Stimulated activated CD4-positive, alpha-beta T cell treated with anti-CD3 and anti-CD28 coated beads, Interleukin-4, amount 100 ng/mL, for 48 hours (primary cell): Measurements from ENCODE around the gene TRIM47.
"Not testable (repeated sequence)": the region's sequence is repeated elsewhere in the genome, so short reads cannot be mapped to it uniquely, and the experiment has no call there.

Experiments used
- DNase-seq, 2 donors: peaks; one replicate each; pipeline ENCODE4 v3.0.0-alpha.2; 2020; ENCODE audit warnings: low read depth in 2 of 2

TRIM47 gene

GRCh38 chr17:75869282-75870141 lies 8.9 kb downstream of the TRIM47 start:
- no peak for DNase-seq

DNA sequence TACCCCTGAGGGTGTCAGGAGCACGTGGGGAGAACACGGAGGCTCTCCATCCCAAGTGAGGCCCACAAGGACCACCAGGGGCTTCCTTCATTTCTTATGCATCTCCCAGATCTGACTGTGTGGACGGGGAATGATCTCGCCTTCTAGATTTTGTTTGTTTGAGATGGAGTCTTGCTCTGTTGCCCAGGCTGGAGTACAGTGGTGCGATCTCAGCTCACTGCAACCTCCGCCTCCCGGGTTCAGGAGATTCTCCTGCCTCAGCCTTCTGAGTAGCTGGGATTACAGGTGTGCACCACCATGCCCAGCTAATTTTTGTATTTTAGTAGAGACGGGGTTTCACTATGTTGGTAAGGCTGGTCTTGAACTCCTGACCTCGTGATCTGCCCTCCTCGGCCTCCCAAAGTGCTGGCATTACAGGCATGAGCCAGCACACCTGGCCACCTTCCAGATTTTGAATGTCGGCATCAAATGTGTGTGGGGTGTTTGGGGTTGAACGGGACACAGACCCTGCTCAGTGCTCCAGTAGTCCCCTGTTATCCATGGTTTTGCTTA lies 9.6 kb downstream of the TRIM47 start:
- not testable (repeated sequence) for DNase-seq

- DNase-seq: not testable (repeated sequence)
These were observed 12.8 kb downstream of the TRIM47 start for GRCh38 chr17:75865404-75866188.

DNA sequence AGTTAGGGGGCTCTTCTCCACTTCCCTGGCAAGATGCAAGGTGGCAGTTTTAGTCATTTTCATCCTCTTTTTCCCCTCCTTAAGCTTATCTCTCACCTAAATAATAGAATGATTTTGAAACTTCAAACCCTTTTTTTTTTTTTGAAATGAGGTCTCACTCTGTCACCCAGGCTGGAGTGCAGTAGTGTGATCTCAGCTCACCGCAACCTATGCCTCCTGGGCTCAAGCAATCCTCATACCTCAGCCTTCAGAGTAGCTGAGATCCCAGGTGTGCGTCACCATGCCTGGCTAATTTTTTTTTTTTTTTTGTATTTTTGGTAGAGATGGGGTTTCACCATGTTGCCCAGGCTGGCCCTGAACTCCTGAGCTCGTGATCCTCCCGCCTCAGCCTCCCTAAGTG lies 13.5 kb downstream of the TRIM47 start:
- not testable (repeated sequence) for DNase-seq

GRCh38 chr17:75864448-75864871 lies 13.9 kb downstream of the TRIM47 start:
- peak in 1 of 2 donors; percentile 25 for DNase-seq

DNA sequence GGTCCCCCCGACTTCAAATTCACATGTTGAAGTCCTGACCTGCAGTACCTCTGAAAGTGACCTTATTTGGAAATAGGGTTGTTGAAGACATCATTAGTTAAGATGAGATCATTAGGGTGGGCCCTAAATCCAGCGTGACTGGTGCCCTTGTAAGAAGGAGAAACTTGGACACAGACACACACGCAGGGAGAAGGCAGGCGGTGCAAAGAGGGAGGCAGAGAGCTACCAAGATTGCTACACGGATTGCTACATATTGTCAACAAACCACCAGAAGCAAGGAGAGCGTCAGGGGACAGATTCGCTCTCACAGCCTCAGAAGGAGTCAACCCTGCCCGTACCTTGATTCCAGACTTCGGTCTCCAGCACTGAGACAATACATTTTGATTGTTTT lies 16.5 kb downstream of the TRIM47 start:
- no peak for DNase-seq

DNA sequence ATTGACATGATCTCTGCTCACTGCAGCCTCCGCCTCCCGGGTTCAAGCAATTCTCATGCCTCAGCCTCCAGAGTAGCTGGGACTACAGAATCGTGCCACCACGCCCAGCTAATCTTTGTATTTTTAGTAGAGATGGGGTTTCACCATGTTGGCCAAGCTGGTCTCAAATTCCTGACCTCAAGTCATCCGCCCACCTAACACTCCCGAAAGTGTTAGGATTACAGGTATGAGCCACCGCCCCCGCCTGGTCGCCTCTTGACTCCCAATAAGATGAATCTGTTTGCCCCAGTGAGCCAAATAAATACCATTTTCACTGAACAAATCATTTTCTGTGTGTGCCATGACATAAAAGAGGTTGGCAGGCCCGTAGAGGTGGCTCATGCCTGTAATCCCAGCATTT lies 19.0 kb downstream of the TRIM47 start:
- DNase-seq: not testable (repeated sequence)

- no peak for DNase-seq
These were observed 22.2 kb downstream of the TRIM47 start for GRCh38 chr17:75856062-75856756.

DNA sequence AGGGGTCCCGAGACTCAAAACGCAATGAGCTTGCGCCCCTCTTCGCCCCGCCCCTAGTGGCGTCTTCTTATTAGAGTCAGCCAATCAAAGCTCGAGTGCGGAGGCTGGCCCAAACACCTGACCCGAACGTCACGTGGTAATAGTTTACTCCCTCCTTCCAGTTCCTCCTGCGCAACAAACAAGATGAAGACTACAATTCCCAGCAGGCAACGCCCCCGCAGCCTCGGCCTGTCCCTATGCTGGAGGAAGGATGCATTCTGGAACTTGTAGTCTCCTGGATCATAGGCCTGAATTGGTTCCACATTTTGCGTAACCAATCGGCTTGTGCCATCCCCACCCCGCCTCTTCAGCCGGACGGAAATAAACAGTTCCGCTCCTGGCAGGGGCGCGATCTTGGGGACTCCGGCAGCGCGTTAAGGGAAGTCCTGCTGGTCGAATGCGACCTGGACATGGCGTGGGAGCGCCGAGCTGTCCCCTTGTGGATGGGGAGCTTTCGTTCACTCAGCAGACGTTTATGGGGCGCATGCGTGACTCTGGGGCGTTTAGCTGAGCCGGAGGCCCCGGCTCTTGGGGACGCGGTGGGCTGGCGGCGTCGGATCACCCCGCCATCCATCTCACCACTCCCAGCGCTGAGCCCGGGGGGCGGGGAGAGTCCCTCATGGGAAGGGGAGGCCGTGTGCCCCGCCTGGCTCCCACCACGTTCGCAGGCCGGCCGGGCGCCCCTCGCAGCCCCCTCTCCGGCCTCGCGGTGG lies 22.9 kb downstream of the TRIM47 start, which contains the start of gene WBP2:
TSS of gene WBP2 (minus strand) at position 26 of the 752 bp plus-strand sequence. CDS start 38 bp downstream, outside the sequence.
- peak; percentile 94 to 96 for DNase-seq

GRCh38 chr17:75854881-75855309 lies 23.5 kb downstream of the TRIM47 start:
- no peak for DNase-seq

- no peak for DNase-seq
These were observed 24.2 kb downstream of the TRIM47 start for GRCh38 chr17:75854101-75854748.

DNA sequence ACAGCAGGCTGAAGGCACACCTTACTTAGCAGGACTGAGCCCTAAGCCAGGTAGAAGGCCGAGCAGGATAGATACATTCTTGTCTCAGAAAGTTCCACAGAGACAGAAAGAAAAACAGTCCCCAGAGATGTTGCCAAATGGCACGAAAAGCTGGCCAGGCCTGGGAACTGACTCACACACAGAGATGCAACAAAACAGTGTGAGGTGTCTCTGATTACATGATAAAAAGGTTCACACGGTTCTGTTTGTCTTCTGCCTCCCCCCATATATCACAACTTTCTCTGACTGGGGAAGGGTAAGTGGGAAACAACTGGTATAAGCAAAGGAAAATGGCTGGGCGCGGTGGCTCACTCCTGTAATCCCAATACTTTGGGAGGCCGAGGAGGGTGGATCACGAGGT lies 24.9 kb downstream of the TRIM47 start:
- no peak for DNase-seq

DNA sequence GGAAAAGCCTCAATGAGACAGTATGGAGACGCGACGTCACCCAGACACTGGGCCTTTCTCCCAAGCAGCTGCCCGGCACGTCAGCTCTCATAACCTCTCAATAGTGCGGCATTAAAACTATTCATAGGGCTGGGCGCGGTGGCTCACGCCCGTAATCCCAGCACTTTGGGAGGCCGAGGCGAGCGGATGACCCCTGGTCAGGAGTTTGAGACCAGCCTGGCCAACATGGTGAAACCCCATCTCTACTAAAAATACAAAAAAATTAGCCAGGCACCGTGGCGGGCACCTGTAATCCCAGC lies 26.7 kb downstream of the TRIM47 start:
- not testable (repeated sequence) for DNase-seq

DNA sequence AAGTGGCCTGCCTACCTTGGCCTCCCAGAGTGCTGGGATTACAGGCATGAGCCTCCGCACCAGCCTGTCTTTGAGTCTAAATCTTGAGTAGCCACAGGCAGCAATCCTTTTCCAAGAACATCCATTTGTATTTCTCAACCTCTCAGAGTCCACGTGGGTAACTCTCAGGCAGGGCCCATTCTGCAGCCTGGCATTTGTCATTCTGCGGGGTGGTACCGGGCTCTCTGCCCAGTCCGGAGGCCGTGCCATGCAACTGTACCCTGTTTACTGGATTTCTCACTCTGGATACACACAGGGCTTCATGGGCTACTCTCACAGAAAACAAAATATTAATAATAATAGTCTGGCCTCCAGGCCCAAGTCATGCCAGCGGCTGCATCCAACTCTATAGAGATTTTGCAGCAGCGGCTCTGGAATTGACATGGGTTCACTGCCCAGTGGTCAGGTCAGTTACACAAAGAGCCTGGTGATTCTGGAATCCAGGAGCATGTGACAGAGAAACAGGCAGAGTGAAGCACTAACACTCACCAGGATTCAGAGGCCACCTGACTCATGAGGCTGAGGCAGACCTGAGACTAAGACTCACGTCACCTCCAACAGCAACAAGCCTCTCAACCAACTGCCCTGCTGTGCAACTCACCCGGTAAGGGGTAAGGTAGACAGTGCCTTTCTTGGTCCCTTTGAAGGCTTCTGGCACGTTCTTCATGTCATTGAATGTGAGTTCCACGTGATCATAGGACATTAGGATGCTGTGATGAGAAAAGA lies 27.3 kb downstream of the TRIM47 start:
- DNase-seq: no peak

DNA sequence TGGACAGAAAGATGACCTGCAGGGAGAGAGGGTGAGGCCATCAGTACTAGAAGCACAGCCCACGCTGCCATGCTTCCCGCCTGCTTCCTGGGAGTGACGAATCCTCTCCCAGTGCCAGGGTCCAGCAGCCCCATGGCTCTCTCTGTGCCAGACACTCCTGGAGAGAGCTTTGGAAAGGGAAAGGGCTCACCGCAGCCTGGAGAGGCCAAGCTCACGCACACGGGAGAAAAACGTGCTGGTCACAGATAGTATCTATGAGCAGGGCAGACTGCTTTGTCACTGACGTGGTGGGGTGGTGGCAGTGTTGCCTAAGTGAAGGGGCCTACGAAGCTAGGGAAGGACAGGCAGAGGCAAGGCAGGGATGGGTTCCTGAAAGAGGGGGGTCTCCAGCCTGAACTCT lies 28.7 kb downstream of the TRIM47 start:
- DNase-seq: no peak

DNA sequence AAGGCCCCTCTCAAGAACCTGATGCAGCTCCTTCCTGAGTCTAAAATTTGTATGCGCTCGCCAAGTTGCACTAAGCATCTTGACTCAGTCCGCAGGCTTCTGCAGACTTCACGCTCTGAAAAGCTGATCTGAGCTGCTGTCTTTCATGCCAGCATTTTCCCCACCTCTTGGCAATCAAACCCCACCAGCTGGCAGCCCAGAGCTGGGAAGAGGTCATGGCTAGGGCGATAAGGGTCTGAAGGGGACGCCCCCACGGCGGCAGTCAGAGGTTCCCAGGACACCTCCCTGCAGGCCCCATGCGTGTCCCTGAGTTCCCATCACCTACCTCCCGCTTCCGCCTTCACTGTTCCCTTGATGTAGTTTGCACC lies 29.1 kb downstream of the TRIM47 start:
- no peak for DNase-seq

DNA sequence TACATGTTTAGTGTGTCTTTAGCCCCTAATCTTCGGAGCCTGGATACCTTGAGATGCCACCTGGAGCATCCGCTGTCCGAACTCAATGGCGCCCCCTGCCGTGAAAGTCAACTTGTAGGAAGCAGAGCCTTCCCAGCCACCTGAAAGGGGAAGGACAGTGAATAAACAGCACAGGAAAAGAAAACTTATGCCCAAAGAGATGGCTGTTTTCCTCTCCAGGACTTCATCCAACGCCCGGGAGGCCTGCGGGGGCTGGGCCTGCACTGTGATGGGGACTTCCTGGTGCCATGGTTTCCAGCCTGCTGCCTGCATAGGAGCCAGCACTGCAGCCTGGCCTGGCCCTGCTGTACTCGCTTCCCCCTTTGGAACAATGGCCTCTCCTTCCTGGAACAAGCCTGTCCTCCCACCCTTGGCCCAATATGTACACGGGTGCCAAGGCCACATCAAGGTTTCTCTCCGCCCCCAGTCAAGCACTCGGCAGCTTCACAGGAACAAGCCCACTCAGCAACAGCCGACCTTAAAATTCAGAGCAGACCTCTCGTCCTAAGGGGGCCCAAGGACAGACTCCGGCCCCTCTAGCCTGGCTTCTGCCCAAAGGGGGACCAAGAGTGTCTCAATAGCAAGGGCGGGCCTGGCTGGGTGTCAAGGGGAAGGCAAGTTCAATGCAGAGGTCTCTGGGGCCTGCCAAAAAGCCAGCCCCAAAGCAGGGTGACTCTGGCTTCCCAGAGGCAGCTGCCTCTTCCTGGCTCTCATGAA lies 29.7 kb downstream of the TRIM47 start:
- peak; percentile 79 to 89 for DNase-seq

DNA sequence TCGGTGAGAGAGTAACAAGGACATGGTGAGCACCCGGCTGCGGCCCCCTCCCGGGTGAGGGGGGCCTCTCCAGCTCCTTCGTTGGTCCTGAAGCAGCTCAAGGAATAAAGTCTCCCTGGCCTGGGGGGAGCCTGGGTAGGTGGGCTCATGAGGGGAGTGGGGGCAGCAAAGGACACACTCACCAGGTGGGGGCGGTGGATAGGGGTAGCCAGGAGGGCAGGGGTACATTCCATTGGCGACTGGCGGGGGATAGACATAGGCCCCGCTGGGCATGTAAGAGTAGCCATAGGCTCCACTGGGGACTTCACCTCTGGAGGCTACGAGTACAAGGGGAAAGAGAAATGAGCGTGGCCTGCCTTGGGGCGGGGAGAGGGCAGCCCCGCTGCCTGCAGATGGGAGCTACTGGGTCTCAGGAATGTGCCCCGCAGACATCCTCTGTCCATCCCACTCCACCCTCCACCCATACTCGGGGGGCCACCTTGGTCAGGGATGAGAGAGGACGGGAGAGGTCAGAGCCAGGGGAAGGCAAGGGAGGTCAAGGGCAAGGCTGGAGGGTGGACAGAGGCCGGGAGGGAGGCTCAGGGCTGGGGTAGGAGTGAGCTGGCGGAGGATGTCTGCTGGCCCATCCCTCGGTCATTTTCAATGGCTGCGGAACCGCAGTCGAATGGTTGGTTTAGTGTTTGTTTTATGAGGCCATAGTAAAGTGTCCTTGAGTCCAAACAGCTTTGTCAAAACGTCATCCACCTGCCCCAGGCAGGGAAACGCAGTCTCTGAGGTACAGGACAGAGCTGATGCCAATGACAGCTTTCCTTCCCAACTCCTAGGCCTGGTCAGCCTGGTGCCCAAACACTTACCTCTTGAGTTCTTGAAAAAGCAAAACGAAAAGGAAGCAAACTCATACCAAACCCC lies 30.5 kb downstream of the TRIM47 start:
- no peak for DNase-seq
